Right hindlimb (tissue), 1 donor: ENCODE data around the gene TXLNG.

Experiments used
- DNase-seq: peaks from one replicate; pipeline ENCODE4 v3.0.0-alpha.2; 2018

The TXLNG gene

GRCh38 chrX:16874458-16875095 lies 88.3 kb downstream of the TXLNG start:
- no peak for DNase-seq

GRCh38 chrX:16876696-16877095 lies 90.4 kb downstream of the TXLNG start:
- no peak for DNase-seq

- peak; percentile 49 for DNase-seq
These were observed 95.9 kb downstream of the TXLNG start for GRCh38 chrX:16882169-16882568.

GRCh38 chrX:16882702-16883486 lies 96.6 kb downstream of the TXLNG start:
- DNase-seq = peak; percentile 80

GRCh38 chrX:16883487-16883804 lies 97.2 kb downstream of the TXLNG start:
- DNase-seq = no peak

- DNase-seq = no peak
These were observed 99.4 kb downstream of the TXLNG start for GRCh38 chrX:16885628-16886027.

GRCh38 chrX:16892504-16893362 lies 106.5 kb downstream of the TXLNG start:
- peak; percentile 54 for DNase-seq
